HG02973 (cell line): Measurements from ENCODE around the gene SLF2.

ENCODE experiments used
- ATAC-seq: cut with Tn5 transposase; IDR thresholded peaks from one replicate; pipeline ENCODE4 v1.9.1; 2021; ENCODE audit warnings: moderate library complexity; ENCODE audit not compliant: unreplicated experiment

SLF2 gene

GRCh38 chr10:100899171-100899570 is 13.6 kb upstream of the SLF2 start:
- no peak for ATAC-seq

DNA sequence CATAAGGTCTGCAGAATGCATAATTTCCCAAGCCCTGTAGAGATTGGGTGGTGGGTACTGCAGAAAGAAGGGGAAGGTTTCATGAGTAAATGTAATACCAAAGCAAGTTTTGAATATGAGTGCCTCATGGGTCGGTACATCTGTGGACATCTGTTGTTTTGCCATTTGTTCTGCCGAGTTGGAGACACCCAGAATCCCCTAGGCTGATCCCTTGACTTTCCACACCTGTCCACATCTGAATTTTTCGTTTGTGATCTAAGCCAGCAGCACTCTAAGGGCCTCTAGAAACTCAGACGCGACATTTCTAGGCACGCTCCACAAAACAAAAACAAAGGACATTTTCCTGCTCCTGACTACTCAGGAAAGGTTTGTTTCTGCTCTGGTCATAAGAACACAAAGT is 11.7 kb upstream of the SLF2 start:
- ATAC-seq: no peak

DNA sequence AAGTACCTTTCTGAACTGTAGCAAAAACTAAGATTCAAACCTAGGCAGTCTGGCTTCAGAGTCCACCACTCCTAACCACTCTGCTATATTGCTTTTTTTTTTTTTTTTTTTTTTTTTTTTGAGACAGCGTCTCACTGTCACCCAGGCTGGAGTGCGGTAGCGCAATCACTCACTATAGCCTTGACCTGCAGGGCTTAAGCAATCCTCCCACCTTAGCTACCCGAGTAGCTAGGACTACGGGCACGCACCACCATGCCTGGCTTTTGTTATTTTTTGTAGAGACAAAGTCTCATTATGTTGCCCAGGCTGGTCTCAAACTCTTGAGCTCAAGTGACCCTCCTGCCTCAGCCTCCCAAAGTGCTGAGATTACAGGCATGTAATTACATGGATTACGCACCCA is 10.1 kb upstream of the SLF2 start:
- ATAC-seq: no peak

DNA sequence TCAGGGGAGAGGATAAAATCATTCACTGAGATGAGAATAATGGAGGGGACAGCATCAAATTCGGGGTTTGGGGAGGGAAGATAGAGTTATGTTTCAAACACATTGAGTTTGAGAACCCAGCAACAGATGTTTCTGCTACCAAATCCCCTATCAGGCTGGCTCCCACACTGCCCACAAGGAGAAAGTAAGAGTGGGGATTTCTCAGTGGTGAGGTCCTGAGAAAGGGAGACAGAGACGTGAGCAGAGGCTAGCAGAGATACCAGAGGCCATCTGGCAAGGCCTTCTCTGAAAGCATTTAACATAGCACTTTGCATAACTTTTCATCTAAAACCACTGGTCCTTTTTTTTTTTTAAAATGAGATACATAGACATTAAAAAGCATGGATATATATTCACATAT is 7.8 kb upstream of the SLF2 start:
- no peak for ATAC-seq

DNA sequence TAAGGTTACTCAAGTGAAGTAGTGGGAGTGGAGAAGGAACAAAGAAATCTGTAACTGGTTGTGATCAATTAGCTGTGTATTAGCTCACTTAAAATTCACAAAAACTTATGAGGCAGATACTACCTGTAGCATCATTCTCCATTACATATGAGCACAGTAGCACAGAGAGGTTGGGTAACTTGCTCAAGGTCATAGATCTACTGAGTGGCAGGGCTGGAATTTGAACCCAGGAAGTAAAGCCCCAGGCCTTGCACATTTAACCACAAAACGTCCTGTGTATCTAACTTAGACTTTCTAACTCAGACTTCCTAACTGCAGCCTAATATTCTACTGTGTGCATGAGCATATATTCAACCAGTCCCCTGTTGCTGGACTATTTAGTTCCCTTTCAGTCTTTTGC is 5.6 kb upstream of the SLF2 start:
- no peak for ATAC-seq

DNA sequence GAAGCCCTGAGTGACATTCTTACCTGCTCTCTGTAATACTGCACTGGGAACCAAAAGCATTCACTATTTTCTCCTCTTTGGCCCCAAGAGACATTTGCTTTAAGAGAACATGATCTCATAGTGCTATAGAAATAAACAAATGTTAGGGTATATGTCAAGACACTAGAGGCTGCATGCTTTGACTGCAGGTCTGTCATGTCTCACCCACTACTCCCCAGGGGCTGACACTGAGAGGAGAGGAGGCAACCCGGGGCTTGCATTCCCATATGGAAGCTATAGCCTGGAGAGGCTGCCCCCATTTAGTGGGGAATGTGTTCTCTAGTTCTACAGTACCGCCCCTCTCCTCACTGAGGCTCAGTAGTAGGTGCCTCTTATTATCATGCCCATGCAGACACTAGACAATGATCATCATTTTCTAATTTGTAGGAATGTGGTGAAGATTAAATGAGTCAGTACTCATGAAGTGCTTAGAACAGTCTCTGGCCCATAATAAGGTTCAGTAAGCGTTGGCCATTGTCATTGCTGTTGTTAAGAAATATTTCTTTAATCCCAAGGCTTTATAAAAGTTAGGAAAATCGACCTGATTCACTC is 4.9 kb upstream of the SLF2 start:
- ATAC-seq: no peak

- no peak for ATAC-seq
Observed at GRCh38 chr10:100908378-100908777, 4.4 kb upstream of the SLF2 start.

DNA sequence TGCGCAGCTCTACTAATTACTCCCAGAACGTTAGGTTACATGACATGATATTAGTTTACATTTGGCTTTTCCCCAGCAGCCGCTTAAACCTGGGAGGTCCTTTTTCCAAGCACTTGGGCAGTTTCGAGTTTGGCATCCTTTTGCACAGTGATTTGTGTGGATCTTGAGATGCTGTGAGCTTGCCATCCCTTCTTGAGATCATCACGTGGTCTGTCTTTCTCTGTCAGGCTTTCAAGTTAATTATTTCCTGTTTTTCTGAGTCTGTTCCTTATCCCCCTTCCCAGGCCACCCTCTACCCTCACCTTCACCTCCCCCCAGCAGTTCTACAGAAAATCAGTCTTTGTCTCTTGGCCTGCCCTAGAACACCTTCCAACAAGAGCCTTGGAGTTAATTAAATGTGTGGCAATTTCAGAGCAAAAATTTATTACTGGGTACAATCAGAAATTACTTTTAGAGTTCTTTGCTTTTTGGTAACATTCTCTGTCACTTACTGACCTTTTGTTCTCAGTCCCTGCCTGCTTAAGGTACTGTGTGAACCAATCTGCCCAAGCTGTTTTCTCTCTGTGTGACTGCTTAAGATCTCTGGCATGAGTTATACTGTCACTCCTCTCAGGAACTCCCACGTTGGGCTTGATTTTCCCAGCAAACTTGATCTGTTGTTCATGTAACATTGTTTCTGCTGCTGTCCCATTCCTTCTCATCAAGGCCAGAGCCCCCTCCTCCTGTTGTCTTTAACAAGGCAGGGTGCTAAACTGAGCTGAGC is 3.1 kb upstream of the SLF2 start:
- ATAC-seq: no peak

- no peak for ATAC-seq
Observed at GRCh38 chr10:100911472-100911871, 1.3 kb upstream of the SLF2 start.

GRCh38 chr10:100912013-100912604 is 654 bp upstream of the SLF2 start:
- ATAC-seq: no peak

- ATAC-seq: no peak
Observed at GRCh38 chr10:100913470-100913865, 705 bp downstream of the SLF2 start.

GRCh38 chr10:100917071-100917470 is 4.3 kb downstream of the SLF2 start:
- ATAC-seq: no peak

DNA sequence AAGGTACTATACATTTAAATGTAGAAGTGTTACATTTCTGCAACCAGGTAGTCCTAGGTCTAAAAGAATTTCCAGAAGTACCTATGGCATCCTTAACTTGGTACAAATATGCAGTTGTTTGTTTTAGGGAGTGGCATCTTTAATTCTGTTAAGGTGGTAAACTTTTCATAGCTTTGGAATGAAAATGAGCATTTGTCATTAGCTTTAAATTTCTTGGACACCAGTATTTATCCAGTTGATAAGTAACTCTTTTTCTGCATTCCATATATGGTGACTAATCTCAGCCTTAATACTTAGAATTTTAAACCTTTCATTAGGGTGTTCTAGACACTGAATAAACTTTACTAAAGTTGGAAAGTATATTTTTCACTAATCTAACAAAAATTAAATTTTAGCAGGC is 10.8 kb downstream of the SLF2 start:
- no peak for ATAC-seq

DNA sequence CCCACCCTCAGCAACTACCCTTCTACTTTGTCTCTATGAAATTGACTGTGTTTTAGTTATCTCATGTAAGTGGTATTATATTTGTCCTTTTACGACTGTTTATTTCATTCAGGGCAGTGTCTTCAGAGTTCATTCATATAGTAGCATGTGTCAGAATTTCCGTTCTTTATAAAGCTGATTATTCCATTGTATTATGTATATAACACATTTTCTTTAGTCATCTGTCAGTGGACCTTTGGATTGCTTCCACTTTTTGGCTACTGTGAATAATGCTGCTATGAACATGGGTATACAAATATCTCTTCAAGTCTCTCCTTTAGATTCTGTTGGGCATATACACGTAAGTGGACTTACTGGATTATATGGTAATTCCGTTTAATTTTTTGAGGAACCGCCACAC is 14.5 kb downstream of the SLF2 start:
- ATAC-seq: no peak

DNA sequence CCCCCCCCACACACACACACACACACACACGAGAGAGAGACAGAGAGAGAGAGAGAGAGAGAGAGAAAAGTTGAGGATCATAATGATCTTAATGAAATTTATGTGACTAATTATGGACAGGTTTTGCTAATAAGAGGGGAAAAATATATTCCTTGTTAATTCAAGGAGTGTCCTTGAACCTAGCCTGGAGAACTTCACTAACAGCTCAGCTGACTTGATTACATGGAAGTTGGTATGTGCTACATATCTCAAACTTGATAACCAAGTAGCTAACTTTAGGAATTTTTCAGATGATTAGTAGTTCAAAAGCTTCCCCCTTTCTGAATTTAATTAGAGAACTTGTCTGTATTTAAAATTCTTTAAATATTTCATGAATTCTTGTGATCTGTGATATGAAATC is 15.3 kb downstream of the SLF2 start:
- no peak for ATAC-seq

GRCh38 chr10:100930368-100930767 is 17.6 kb downstream of the SLF2 start:
- no peak for ATAC-seq

- ATAC-seq: no peak
Observed at GRCh38 chr10:100934084-100934659, 21.4 kb downstream of the SLF2 start.

DNA sequence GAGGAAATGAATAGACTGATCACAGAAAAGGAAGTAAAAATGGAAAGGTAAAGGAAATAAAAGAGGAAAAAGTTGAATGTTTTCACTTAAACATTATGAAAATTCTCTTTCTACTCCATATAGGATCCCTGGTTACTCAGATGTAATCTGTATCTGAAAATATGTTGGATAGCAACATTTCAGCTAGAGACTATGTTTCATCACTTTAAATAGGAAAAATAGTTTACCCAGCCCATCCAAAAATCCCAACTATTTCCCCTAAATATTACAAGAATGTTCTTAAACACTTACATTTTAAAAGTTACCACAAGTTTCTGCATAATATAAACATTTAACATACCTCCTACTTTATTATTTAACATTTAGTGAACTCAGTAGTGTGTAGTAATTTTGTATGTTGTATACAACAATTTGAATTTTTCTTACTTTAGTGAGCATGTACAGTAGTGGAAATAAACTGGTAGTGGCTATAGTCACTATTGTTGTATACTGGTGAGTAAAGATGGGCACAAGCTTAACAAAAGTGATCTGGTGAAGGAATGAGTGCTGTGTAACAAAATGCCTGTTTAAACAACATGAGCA is 27.1 kb downstream of the SLF2 start:
- no peak for ATAC-seq

DNA sequence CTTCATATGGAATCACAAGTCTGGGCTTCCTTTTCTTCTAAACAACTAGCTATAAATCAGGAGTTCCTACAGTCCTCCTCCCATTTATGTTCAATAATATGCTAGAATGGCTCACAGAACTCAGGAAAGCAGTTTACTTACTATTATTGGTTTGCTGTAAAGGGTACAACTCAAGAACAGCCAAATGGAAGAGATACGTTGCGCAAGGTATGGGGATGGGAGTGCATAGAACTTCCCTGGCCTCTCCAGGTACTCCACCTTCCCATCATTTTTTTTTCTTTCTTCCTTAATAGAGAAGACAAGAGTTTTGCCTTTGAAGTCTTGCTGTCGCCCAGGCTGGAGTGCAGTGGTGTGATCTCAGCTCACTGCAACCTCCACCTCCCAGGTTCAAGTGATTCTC is 29.5 kb downstream of the SLF2 start:
- ATAC-seq: no peak

GRCh38 chr10:100943508-100943907 is 30.7 kb downstream of the SLF2 start:
- no peak for ATAC-seq

- ATAC-seq: no peak
Observed at GRCh38 chr10:100945754-100946153, 33.0 kb downstream of the SLF2 start.

- ATAC-seq: no peak
Observed at GRCh38 chr10:100948916-100949315, 36.2 kb downstream of the SLF2 start.
